ENCODE measurements around the gene CARM1.

Gene CARM1

GRCh38 chr19:10891405-10892086, 20.2 kb downstream of the CARM1 start:
- DNase-seq, result no peak
- in situ Hi-C loops (cut with HindIII; ENCODE audit: low pct_ligation_motif_present, low pct_unique_long_range_greater_than_20kb, low sequenced_read_pairs), result no loop called here

GRCh38 chr19:10892256-10892655, 20.9 kb downstream of the CARM1 start:
- no peak for DNase-seq
- in situ Hi-C loops (cut with HindIII; ENCODE audit: low pct_ligation_motif_present, low pct_unique_long_range_greater_than_20kb, low sequenced_read_pairs), result no loop called here

GRCh38 chr19:10894911-10895213, 23.5 kb downstream of the CARM1 start:
- no peak for DNase-seq
- in situ Hi-C loops (cut with HindIII; ENCODE audit: low pct_ligation_motif_present, low pct_unique_long_range_greater_than_20kb, low sequenced_read_pairs), result no loop called here

- DNase-seq, result no peak
- in situ Hi-C loops (cut with HindIII; ENCODE audit: low pct_ligation_motif_present, low pct_unique_long_range_greater_than_20kb, low sequenced_read_pairs), result no loop called here
These were observed 24.0 kb downstream of the CARM1 start for GRCh38 chr19:10895363-10895762.

- DNase-seq, result no peak
- in situ Hi-C loops (cut with HindIII; ENCODE audit: low pct_ligation_motif_present, low pct_unique_long_range_greater_than_20kb, low sequenced_read_pairs), result no loop called here
These were observed 24.6 kb downstream of the CARM1 start for GRCh38 chr19:10895920-10896319.

GRCh38 chr19:10896851-10897526, 25.6 kb downstream of the CARM1 start:
- DNase-seq, result no peak
- in situ Hi-C loops (cut with HindIII; ENCODE audit: low pct_ligation_motif_present, low pct_unique_long_range_greater_than_20kb, low sequenced_read_pairs), result no loop called here

GRCh38 chr19:10898633-10899032, 27.3 kb downstream of the CARM1 start:
- no peak for DNase-seq
- in situ Hi-C loops (cut with HindIII; ENCODE audit: low pct_ligation_motif_present, low pct_unique_long_range_greater_than_20kb, low sequenced_read_pairs), result no loop called here

- no peak for DNase-seq
- in situ Hi-C loops (cut with HindIII; ENCODE audit: low pct_ligation_motif_present, low pct_unique_long_range_greater_than_20kb, low sequenced_read_pairs), result no loop called here
These were observed 27.8 kb downstream of the CARM1 start for GRCh38 chr19:10899151-10899653.

- DNase-seq, result no peak
These were observed 36.6 kb downstream of the CARM1 start for GRCh38 chr19:10907925-10908324.

GRCh38 chr19:10908380-10908960, 37.1 kb downstream of the CARM1 start:
- no peak for DNase-seq
- in situ Hi-C loops (cut with HindIII; ENCODE audit: low pct_ligation_motif_present, low pct_unique_long_range_greater_than_20kb, low sequenced_read_pairs), result no loop called here

More at GRCh38 chr19:10907925-10908324, 36.6 kb downstream of the CARM1 start:
- in situ Hi-C loops (cut with HindIII; ENCODE audit: low pct_ligation_motif_present, low pct_unique_long_range_greater_than_20kb, low sequenced_read_pairs), result no loop called here

GRCh38 chr19:10911579-10912363, 40.4 kb downstream of the CARM1 start:
- no peak for DNase-seq

GRCh38 chr19:10912619-10913018, 41.3 kb downstream of the CARM1 start:
- DNase-seq, result no peak
- in situ Hi-C loops (cut with HindIII; ENCODE audit: low pct_ligation_motif_present, low pct_unique_long_range_greater_than_20kb, low sequenced_read_pairs), result no loop called here

More at GRCh38 chr19:10911579-10912363, 40.4 kb downstream of the CARM1 start:
- in situ Hi-C loops (cut with HindIII; ENCODE audit: low pct_ligation_motif_present, low pct_unique_long_range_greater_than_20kb, low sequenced_read_pairs), result no loop called here

GRCh38 chr19:10913716-10914340, 42.5 kb downstream of the CARM1 start:
- no peak for DNase-seq
- in situ Hi-C loops (cut with HindIII; ENCODE audit: low pct_ligation_motif_present, low pct_unique_long_range_greater_than_20kb, low sequenced_read_pairs), result no loop called here

- in situ Hi-C loops (cut with HindIII; ENCODE audit: low pct_ligation_motif_present, low pct_unique_long_range_greater_than_20kb, low sequenced_read_pairs), result no loop called here
- DNase-seq, result peak; percentile 47
These were observed 44.1 kb downstream of the CARM1 start for GRCh38 chr19:10915130-10916091.

- in situ Hi-C loops (cut with HindIII; ENCODE audit: low pct_ligation_motif_present, low pct_unique_long_range_greater_than_20kb, low sequenced_read_pairs), result no loop called here
- DNase-seq, result no peak
These were observed 45.2 kb downstream of the CARM1 start for GRCh38 chr19:10916602-10917001.

GRCh38 chr19:10918359-10918758, 47.0 kb downstream of the CARM1 start:
- in situ Hi-C loops (cut with HindIII; ENCODE audit: low pct_ligation_motif_present, low pct_unique_long_range_greater_than_20kb, low sequenced_read_pairs), result no loop called here
- DNase-seq, result no peak

GRCh38 chr19:10919352-10920287, 48.3 kb downstream of the CARM1 start:
- in situ Hi-C loops (cut with HindIII; ENCODE audit: low pct_ligation_motif_present, low pct_unique_long_range_greater_than_20kb, low sequenced_read_pairs), result no loop called here
- no peak for DNase-seq
